Brain microvascular endothelial cell (primary cell): Measurements from ENCODE around the gene GDPD5.

Experiments used
- DNase-seq: peaks from one replicate; pipeline ENCODE4 v3.0.0-alpha.2; 2020
- H3K27ac ChIP-seq: fragments of 250-450 bp; sonication (Bioruptor Pico); 2 replicates; pipeline ENCODE4 v1.5.1; 2020; ENCODE audit warnings: mild to moderate bottlenecking, moderate library complexity
- H3K27me3 ChIP-seq: fragments of 250-450 bp; sonication (Bioruptor Pico); replicated peaks from 2 replicates; pipeline ENCODE4 v1.5.1; 2020; ENCODE audit warnings: mild to moderate bottlenecking
- H3K36me3 ChIP-seq: fragments of 250-450 bp; sonication (Bioruptor Pico); replicated peaks from 2 replicates; pipeline ENCODE4 v1.5.1; 2020; ENCODE audit warnings: mild to moderate bottlenecking
- H3K4me3 ChIP-seq: 2 replicates; pipeline ENCODE4 v1.5.1; 2011; ENCODE audit warnings: low read depth, mild to moderate bottlenecking, control low read depth, low read length, moderate library complexity
- CTCF ChIP-seq: IDR thresholded peaks from 2 replicates; pipeline ENCODE4 v1.5.1; 2011; ENCODE audit warnings: low read depth, mild to moderate bottlenecking, moderate library complexity, low read length, control low read depth, inconsistent platforms; ENCODE audit errors: missing control alignments
- in situ Hi-C: cut with HindIII; loops from 2 replicates; pipeline ENCODE4 v1.10.0; 2017; ENCODE audit warnings: low sequenced_read_pairs, low pct_ligation_motif_present

The GDPD5 gene

GRCh38 chr11:75568616-75569219 is 43.0 kb upstream of the GDPD5 start:
- H3K36me3 ChIP-seq, result peaks cover 86% of the 10 kb centered on the region

GRCh38 chr11:75567971-75568370 is 42.2 kb upstream of the GDPD5 start:
- Histone ChIP-seq H3K27me3 (no peaks in the 10 kb centered on the region), H3K4me3 (no peak overlapping the region), H3K36me3 (peaks cover 81% of the 10 kb centered on the region), H3K27ac (no peak overlapping the region)
- TF ChIP-seq CTCF, result no peak
- in situ Hi-C loops, result no loop called here
- DNase-seq, result no peak

More at GRCh38 chr11:75568616-75569219, 43.0 kb upstream of the GDPD5 start:
- Histone ChIP-seq H3K4me3 (no peak overlapping the region), H3K27me3 (no peaks in the 10 kb centered on the region), H3K27ac (no peak overlapping the region)
- TF ChIP-seq CTCF, result no peak
- in situ Hi-C loops, result no loop called here
- DNase-seq, result no peak

- TF ChIP-seq CTCF, result no peak
- H3K27ac ChIP-seq, result no peak overlapping the region
Measured at GRCh38 chr11:75566763-75567279, 41.1 kb upstream of the GDPD5 start.

GRCh38 chr11:75565916-75566762 is 40.4 kb upstream of the GDPD5 start:
- in situ Hi-C loops, result no loop called here
- no peak for TF ChIP-seq CTCF
- Histone ChIP-seq H3K27ac (peak overlapping the region; percentile 90), H3K4me3 (peak overlapping the region; percentile 94), H3K27me3 (no peaks in the 10 kb centered on the region), H3K36me3 (peaks cover 63% of the 10 kb centered on the region)
- DNase-seq, result no peak

More at GRCh38 chr11:75566763-75567279, 41.1 kb upstream of the GDPD5 start:
- in situ Hi-C loops, result no loop called here
- no peak for DNase-seq
- Histone ChIP-seq H3K27me3 (no peaks in the 10 kb centered on the region), H3K36me3 (peaks cover 70% of the 10 kb centered on the region), H3K4me3 (no peak overlapping the region)

- no peaks in the 10 kb centered on the region for H3K27me3 ChIP-seq
- H3K4me3 ChIP-seq, result peak overlapping the region; percentile 94
- in situ Hi-C loops, result no loop called here
- TF ChIP-seq CTCF, result no peak
- DNase-seq, result peak; percentile 77
- peak overlapping the region; percentile 90 for H3K27ac ChIP-seq
- H3K36me3 ChIP-seq, result peaks cover 55% of the 10 kb centered on the region
Measured at GRCh38 chr11:75565221-75565814, 39.6 kb upstream of the GDPD5 start.
